Stimulated activated CD8-positive, alpha-beta memory T cell treated with anti-CD3 and anti-CD28 coated beads, Interleukin-7, amount 100 ng/mL, for 48 hours (primary cell): ENCODE data around the gene NPPC.
"Not testable (repeated sequence)": the region's sequence is repeated elsewhere in the genome, so short reads cannot be mapped to it uniquely, and the experiment has no call there.

ENCODE experiments used
- DNase-seq, 2 donors: peaks; one replicate each; pipeline ENCODE4 v3.0.0-alpha.2; 2020; ENCODE audit warnings: low read depth in 1 of 2; ENCODE audit errors: extremely low read depth in 1 of 2

Gene NPPC

DNA sequence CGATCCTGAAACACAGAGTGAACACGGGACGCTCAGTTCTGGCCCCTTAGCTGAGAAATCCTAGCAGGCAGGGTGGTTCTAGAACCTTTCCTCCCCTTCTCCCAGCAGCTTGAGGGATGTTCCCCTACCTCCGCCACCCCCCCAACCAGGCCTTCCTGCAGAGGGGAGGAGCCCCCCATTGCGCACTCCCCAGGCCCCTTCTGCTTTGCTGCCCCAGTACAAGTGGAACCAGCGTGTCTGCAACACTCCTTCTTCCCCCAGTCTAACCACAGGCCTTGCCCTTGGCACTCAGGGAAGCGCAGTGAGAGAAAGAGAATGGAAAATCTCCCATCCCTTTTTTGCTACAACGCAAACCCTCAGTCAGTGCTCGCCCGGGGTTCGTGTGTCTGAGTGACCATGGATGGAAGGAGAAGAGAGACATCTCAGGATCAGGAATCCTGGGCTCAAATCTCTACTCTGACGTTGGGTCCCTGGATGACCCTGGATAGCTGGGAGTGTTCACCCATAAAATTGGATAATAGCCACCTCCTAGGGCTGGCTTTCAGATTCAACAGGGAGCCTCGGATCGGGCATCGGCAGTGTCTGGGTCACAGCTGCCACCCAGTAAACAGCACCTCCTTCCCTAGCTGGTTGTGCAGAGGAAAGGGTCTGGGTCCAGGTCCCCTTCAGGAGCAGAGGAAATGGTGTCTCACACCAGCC is 3.7 kb downstream of the NPPC start:
- DNase-seq: no peak

DNA sequence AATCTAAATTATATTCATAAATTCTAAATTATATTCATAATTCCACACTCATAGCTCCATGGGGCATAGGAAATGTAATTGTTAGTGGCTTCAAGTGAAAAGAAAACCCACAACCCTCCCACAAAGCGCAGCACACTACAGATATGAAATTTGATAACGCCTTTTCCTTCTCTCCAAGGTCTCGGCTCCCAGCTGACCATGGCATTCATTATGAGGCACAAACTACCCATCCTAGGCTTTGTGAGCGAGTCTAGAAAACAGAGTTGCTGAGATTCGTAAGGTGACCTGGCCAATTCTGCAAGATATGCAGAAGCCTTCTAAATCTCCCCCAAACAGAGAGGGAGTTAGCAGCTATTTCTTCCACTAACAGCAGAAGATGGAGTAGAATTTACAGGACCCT is 5.4 kb downstream of the NPPC start:
- no peak for DNase-seq

DNA sequence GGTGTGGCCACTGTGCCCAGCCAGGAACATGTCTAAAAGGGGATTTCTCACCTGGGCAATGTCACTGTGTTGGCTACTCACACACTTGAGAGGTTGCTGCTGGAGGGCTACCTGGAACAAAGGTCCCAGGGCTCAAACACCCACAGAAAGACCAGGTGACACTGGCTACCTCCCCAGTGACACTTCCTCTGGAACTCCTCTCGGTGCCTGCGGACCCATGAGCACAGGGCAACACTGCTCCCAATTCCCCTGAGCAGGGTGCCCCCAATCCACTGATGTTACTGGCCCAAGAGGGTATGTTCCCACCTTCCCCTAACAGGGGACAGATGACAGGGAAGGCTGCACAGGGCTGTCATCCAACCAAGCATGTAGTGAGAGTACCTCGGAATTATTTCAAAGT is 5.8 kb downstream of the NPPC start:
- no peak for DNase-seq

GRCh38 chr2:231919341-231920035 is 6.7 kb downstream of the NPPC start:
- no peak for DNase-seq

GRCh38 chr2:231918501-231919330 is 7.5 kb downstream of the NPPC start:
- DNase-seq: no peak

DNA sequence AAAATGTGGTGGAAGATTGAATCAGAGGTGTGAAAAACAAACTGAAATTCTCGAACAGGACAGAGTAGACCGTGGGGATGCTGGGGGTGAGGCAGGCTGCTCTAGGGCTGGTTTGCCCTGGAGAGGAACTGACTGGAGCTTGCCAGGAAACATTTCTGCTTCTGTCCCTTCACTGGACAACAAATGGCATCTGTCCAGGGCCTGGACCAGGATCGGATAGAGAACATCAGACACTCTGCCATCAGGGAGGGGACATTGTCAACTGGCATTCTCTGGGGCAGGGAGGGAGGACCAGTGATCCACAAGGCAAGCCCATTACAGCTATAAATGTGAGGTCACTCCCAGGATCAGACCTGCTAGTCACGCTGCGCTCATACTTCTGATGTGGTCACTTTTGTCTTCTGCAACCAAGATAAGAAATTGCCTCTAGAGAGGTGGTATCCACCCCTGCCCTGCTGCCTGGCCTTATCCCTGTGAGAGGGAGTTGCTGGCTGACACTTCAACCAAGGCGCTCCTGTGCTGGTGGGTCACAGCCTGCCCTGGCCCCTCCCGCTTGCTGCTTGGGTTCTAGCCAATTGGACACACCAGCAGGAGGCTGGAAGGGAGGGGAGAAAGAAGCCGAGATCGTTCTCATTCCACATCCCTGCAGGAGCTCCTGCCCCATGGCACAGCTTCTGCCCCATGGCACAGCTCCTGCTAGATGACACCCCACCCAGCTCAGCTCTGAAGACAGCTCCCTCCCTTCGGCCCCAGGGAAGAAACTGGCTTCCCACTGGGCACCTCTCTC is 8.7 kb downstream of the NPPC start:
- DNase-seq: no peak

DNA sequence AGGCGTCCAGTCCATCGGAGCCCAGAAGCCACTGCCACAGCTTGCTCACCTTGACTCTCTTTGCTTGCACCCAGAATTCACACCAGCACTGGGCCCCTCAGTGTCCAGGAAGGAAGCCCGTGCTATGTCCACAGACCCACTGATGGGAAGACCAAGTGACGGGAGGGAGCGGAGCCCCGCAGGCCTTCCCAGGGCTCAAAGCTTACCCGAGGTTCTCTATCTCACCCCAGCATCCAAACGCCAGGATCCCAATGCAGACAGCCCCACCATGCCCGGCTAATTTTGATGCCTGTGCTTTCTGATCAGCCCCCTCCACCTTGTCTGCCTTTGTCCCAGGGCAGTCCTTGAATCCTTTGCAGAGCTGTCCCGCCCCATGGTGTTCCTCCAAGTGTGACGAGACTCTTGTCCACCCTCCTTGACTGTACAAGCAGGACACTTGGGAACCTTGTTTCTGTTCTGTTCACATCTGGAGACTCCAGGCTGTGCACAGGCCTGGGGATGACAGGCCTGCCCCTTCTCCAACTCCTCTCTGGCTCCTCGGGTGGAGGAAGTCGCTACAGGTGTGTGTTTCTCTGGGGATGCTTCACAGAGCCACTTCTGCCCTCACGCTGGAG is 12.0 kb downstream of the NPPC start:
- DNase-seq: no peak

DNA sequence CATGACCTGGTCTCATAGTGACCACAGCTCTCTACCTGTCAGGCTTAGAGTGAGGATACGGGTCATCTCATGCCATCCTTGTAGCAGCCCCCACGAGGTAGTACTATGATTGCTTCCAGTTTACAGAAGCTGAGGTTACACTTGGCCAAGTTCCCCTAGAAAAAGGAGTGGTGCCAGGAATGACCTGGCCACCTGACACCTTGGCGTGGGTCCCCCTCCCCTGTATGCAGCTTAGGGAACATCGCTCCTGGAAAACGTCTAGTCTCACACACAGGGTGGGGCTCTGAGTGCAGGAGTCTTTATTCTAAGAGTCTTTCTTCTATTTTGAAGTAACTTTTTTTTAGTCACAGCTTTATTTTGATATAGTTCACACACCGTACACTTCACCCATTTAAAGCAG is 14.8 kb downstream of the NPPC start:
- no peak for DNase-seq

- DNase-seq: no peak
Observed at GRCh38 chr2:231910771-231911170, 15.4 kb downstream of the NPPC start.

- DNase-seq: not testable (repeated sequence)
Observed at GRCh38 chr2:231910161-231910560, 16.0 kb downstream of the NPPC start.

- DNase-seq: no peak
Observed at GRCh38 chr2:231909631-231910030, 16.6 kb downstream of the NPPC start.

DNA sequence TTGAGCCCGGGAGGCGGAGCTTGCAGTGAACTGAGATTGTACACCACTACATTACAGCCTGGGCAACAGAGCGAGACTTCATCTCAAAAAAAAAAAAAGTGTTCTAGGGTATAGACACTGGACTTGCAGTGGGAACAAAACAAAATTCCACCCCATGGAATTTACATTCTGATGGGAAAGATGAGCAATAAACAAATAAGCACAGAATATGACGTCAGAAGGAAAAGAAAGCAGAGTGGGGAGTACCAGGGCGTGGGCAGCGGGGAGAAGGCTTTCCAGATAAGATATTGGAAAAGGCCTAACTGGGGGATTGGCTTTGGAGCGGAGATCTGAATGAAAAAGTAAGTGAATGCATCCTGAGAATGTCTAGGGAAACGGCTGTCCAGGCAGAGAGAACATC is 17.6 kb downstream of the NPPC start:
- DNase-seq: no peak

DNA sequence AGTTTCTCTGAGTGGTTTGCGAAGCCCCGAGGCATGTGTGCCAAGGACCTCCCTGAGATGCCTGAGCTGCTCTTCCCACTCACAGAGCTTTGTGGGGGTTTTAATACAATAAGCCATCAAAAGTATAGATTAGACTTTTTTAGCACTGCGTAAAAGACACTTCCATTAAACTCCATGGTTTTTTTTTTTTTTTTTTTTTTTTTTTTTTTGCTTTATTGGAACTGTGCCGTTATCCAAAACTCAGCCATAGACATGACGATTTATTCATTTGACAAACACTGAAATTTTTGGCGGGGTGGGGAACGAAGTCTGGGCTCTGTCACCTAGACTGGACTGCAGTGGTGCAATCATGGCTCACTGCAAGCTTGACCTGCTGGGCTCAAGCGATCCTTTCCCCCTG is 18.4 kb downstream of the NPPC start:
- DNase-seq: no peak

- DNase-seq: no peak
Observed at GRCh38 chr2:231905026-231905425, 21.2 kb downstream of the NPPC start.

GRCh38 chr2:231904161-231904611 is 22.0 kb downstream of the NPPC start:
- no peak for DNase-seq

DNA sequence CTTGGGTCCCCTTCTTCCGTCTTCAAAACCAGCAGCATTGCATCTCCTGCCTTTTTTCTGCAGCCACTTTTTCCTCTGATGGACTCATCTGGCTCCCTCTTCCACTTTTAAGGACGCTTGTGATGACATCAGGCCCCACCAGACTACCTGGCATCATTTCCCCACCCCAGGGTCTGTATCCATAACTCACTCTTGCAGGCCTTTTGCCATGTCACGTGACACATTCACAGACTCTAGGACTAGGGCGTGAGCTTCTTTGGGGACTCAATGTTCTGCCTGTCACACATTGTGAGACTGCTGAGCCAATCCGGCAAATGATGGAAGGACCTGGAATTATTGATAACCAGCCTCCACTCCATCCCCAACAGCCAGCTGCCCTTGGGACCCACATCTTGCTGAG is 23.6 kb downstream of the NPPC start:
- no peak for DNase-seq

- DNase-seq: no peak
Observed at GRCh38 chr2:231900972-231901371, 25.2 kb downstream of the NPPC start.

DNA sequence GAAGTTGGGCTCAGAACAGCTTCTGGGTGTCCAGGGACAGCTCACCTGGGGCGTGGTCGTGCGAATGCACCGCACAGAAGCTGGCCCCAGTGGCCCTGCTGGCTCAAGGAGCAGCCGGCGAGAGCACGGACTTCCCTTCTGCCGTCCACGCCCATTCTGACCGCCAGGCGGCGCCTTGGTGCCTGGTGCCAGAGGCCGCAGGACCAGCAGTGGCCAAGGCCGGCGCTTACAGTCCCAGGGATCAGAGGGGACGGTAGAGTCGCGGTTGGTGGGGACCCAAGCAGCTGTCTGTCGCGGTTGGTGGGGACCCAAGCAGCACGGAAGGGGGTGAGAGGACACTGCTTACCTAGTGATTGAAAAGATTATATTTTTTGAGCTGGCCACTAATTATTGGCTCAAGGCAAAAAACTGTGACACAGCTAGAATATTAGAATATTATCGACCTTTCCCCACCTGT is 25.7 kb downstream of the NPPC start:
- DNase-seq: peak; percentile 38 to 44

DNA sequence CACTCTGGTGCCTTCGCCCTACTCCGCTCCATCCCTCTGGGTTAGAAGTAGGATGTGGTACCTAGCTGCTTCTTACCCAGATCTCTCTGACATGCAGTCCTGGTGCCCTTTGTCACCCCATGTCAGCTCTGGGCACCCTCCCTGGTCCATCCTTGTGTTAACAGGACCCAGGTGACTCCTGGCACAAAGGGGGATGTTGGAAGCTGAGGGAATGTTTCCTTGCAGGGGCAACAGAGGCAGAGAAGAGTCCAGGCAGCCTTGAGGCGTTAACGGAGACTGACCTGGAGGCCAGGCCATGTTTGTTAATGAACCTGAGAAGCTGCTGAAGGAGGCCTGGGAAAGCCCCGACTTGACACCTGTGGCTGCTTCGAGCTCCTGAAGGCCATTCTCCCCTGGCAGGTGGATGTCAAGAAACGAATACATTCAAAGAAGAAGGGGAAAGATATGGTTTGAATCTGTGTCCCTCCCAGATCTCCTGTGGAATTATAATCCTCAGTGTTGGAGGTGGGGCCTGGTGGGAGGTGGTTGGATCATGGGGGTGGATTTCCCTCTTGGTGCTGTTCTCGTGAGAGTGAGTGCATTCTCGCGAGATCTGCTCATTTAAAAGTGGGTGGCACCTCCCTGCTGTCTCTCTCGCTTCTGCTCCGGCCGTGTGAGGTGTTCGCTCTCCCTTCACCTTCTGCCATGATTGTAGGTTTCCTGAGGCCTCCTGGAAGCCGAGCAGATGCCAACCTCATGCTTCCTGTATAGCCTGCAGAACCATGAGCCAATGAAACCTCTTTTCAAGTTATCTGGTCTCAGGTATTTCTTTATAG is 31.4 kb downstream of the NPPC start:
- no peak for DNase-seq

DNA sequence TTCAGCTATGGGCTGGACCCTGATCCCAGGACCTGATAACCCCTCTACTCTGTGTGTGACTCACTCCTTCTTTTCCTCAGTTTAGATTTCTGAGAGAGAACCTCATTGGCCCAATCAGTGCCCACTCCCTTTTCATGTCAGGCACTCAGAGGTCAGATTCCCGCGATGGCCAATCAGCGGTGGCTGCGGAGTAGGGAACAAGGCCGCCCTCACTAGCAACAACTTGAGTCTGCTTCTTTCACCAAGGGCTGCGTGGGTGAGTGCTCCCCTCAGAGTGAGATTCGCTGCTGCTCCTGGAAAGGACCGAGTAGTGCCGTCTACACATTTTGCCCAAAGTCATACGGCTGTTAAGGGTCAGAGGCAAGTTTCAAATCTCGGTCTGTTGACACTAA is 34.7 kb downstream of the NPPC start:
- DNase-seq: no peak
